IPS-NIHi7 (cell line): Measurements from ENCODE around the gene PLXNA1.

ENCODE experiments used
- DNase-seq: peaks from one replicate; pipeline ENCODE4 v3.0.0; 2012; ENCODE audit warnings: mixed read lengths; ENCODE audit errors: extremely low spot score

Gene PLXNA1

GRCh38 chr3:126982471-126983175, at the start of gene PLXNA1:
Gene PLXNA1, plus strand, starts transcription at chr3:126983115. Its CDS starts 5,479 bp downstream, at chr3:126988594.
- DNase-seq, result peak; percentile 90

GRCh38 chr3:126934031-126934531, 48.8 kb upstream of the PLXNA1 start:
- peak; percentile 39 for DNase-seq

- DNase-seq, result no peak
Measured at GRCh38 chr3:126934991-126935390, 47.9 kb upstream of the PLXNA1 start.

GRCh38 chr3:126935756-126936509, 47.0 kb upstream of the PLXNA1 start:
- DNase-seq, result no peak

- DNase-seq, result no peak
Measured at GRCh38 chr3:126936853-126937425, 46.0 kb upstream of the PLXNA1 start.

GRCh38 chr3:126937533-126937932, 45.4 kb upstream of the PLXNA1 start:
- no peak for DNase-seq

GRCh38 chr3:126937973-126938372, 44.9 kb upstream of the PLXNA1 start:
- DNase-seq, result no peak

- DNase-seq, result no peak
Measured at GRCh38 chr3:126938520-126939337, 44.2 kb upstream of the PLXNA1 start.

- DNase-seq, result no peak
Measured at GRCh38 chr3:126939338-126939718, 43.6 kb upstream of the PLXNA1 start.

GRCh38 chr3:126939733-126940132, 43.2 kb upstream of the PLXNA1 start:
- DNase-seq, result no peak

GRCh38 chr3:126941721-126942270, 41.1 kb upstream of the PLXNA1 start:
- no peak for DNase-seq

- DNase-seq, result no peak
Measured at GRCh38 chr3:126944089-126944965, 38.6 kb upstream of the PLXNA1 start.

GRCh38 chr3:126945171-126945721, 37.7 kb upstream of the PLXNA1 start:
- DNase-seq, result peak; percentile 56

- DNase-seq, result no peak
Measured at GRCh38 chr3:126945891-126946290, 37.0 kb upstream of the PLXNA1 start.

GRCh38 chr3:126946405-126946804, 36.5 kb upstream of the PLXNA1 start:
- DNase-seq, result no peak

- no peak for DNase-seq
Measured at GRCh38 chr3:126947429-126947828, 35.5 kb upstream of the PLXNA1 start.

GRCh38 chr3:126948980-126949535, 33.9 kb upstream of the PLXNA1 start:
- no peak for DNase-seq

- DNase-seq, result no peak
Measured at GRCh38 chr3:126951561-126951960, 31.4 kb upstream of the PLXNA1 start.

GRCh38 chr3:126952261-126952982, 30.5 kb upstream of the PLXNA1 start:
- DNase-seq, result no peak
